Lower lobe of right lung (tissue), 2 donors: ENCODE data around the gene MYO9A. TPM values are rescaled to one million over a fixed set of nuclear protein-coding genes. Genes with fewer than 3 reads are reported as not detected.
"Not testable (repeated sequence)": the region's sequence is repeated elsewhere in the genome, so short reads cannot be mapped to it uniquely, and the experiment has no call there.

Experiments used
- ATAC-seq, 2 donors: fragments of 200-7000 bp; cut with Tn5 transposase; one replicate each; pipeline ENCODE4 v1.9.1; 2020 to 2022; ENCODE audit warnings: mild to moderate bottlenecking in 2 of 2, moderate library complexity in 2 of 2
- DNase-seq: peaks from one replicate; pipeline ENCODE4 v3.0.0-alpha.2; 2020
- H3K27ac ChIP-seq: fragments of 200-600 bp; one replicate; pipeline ENCODE4 v1.8.0; 2022
- H3K27me3 ChIP-seq: fragments of 200-600 bp; one replicate; pipeline ENCODE4 v1.8.0; 2022; ENCODE audit warnings: low read depth
- H3K36me3 ChIP-seq: fragments of 200-600 bp; one replicate; pipeline ENCODE4 v1.8.0; 2022; ENCODE audit warnings: mild to moderate bottlenecking
- H3K4me1 ChIP-seq: fragments of 200-600 bp; one replicate; pipeline ENCODE4 v1.8.0; 2022
- H3K4me3 ChIP-seq: fragments of 200-600 bp; one replicate; pipeline ENCODE4 v1.8.0; 2022; ENCODE audit warnings: mild to moderate bottlenecking
- H3K9me3 ChIP-seq: fragments of 200-600 bp; one replicate; pipeline ENCODE4 v1.8.0; 2022
- intact Hi-C: fragments of 100-400 bp; cut with DNase I; formaldehyde crosslinking; loops from one replicate; pipeline ENCODE4 v1.11.0; 2022
- total RNA-seq: library from RNA; stranded (reverse); fragmentation: NEBNext Ultra II Directional; extraction: Animal tissue kit (Norgen Biotek cat#: 25700); gene quantifications from one replicate; pipeline ENCODE4 v1.2.1, GENCODE V29; 2021
- TF ChIP-seq, protein P1 (sequence below): fragments of 200-600 bp; IDR thresholded peaks from one replicate; pipeline ENCODE4 v1.8.0; 2022; ENCODE audit warnings: antibody characterized with exemption, mild to moderate bottlenecking
- donor health status: DM: no; HTN: yes; CAD: no; lungs with severe emphysema.

MYO9A gene
- total RNA-seq, 1 donor from 2014 or later: 73.8 TPM

DNA sequence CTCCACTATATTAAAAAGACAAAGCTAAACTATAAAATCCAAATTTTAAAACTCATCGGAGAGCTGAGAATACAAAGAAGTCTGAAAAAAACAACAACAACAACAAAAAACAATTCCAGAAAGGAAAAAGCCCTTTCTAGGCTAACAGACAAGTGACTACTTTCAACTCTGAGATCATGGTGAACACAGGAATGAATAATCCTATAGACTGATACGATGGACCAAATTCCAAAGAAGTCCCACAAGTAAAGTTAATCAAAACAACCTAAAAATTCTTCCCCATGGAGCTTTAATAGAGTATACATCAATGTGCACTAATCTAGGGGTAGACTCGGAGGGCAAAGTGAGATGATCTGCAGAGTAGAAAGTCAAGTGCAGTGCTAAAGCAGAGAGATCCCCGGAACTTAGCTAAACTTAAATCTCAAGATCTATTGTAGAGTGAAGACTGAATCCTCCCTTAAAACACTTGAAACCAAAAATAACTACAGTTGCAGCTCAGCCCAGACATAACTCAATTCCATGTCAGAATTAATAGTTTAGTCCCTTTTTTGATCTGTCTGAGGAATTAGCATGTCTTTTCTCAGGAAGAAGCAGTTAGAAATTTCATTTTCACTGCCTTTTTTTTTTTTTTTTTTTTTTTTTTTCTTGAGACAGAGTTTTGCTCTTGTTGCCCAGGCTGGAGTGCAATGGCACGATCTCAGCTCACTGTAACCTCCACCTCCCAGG is 43.5 kb downstream of the MYO9A start:
- no peaks in the 10 kb centered on the region for H3K9me3 ChIP-seq

DNA sequence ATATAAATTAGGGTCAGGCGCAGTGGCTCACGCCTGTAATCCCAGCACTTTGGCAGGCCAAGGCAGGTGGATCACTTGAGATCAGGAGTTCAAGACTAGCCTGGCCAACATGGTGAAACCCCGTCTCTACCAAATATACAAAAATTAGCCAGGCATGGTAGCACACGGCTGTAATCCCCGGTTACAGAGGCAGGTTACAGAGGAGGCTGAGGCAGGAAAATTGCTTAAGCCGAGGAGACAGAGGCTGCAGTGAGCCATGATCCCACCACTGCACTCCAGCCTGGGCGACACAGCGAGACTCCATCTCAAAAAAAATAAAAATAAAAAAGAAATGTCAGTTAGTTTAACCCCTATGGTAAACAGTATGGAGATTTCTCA is 46.5 kb downstream of the MYO9A start:
- intact Hi-C loops, H3K27me3 ChIP-seq, DNase-seq, H3K4me3 ChIP-seq, H3K4me1 ChIP-seq, H3K9me3 ChIP-seq, H3K27ac ChIP-seq, H3K36me3 ChIP-seq, ATAC-seq: not testable (repeated sequence)

More for the DNA sequence above, 43.5 kb downstream of the MYO9A start:
- Histone ChIP-seq H3K27me3 (no peaks in the 10 kb centered on the region), H3K27ac (no peak overlapping the region), H3K4me1 (peaks cover 3% of the 10 kb centered on the region), H3K36me3 (no peaks in the 10 kb centered on the region), H3K4me3 (no peak overlapping the region)
- ATAC-seq (no peak), DNase-seq (no peak)
- TF ChIP-seq, protein P1, sequence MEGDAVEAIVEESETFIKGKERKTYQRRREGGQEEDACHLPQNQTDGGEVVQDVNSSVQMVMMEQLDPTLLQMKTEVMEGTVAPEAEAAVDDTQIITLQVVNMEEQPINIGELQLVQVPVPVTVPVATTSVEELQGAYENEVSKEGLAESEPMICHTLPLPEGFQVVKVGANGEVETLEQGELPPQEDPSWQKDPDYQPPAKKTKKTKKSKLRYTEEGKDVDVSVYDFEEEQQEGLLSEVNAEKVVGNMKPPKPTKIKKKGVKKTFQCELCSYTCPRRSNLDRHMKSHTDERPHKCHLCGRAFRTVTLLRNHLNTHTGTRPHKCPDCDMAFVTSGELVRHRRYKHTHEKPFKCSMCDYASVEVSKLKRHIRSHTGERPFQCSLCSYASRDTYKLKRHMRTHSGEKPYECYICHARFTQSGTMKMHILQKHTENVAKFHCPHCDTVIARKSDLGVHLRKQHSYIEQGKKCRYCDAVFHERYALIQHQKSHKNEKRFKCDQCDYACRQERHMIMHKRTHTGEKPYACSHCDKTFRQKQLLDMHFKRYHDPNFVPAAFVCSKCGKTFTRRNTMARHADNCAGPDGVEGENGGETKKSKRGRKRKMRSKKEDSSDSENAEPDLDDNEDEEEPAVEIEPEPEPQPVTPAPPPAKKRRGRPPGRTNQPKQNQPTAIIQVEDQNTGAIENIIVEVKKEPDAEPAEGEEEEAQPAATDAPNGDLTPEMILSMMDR: no peak
- intact Hi-C loops: no loop called here

DNA sequence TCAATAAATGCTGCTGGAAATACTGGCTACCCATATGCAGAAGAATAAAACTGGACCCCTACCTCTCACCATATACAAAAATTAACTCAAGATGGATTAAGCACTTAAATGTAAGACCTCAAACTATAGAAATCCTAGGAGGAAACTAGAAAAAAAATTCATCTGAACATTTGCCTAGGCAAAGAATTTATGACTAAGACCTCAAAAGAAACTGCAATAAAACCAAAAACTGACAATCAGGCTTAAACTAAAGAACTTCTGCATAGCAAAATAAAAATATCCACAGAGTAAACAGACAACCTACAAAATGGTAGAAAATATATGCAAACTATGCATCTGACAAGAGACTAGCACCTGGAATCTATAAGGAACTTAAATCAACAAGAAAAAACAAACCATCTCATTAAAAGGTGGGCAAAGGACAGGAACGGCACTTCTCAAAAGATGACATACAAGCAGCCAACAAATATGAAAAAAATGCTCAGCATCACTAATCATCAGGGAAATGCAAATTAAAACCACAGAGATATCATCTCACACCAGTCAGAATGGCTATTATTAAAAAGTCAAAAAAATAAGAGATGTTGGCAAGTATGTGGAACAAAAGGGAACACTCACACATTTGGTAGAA is 47.0 kb downstream of the MYO9A start:
- TF ChIP-seq, protein P1: no peak
- Histone ChIP-seq H3K27me3 (no peaks in the 10 kb centered on the region), H3K27ac (no peak overlapping the region), H3K4me1 (peaks cover 10% of the 10 kb centered on the region), H3K36me3 (no peaks in the 10 kb centered on the region), H3K9me3 (no peaks in the 10 kb centered on the region), H3K4me3 (no peak overlapping the region)
- intact Hi-C loops: no loop called here
- ATAC-seq (no peak), DNase-seq (no peak)

DNA sequence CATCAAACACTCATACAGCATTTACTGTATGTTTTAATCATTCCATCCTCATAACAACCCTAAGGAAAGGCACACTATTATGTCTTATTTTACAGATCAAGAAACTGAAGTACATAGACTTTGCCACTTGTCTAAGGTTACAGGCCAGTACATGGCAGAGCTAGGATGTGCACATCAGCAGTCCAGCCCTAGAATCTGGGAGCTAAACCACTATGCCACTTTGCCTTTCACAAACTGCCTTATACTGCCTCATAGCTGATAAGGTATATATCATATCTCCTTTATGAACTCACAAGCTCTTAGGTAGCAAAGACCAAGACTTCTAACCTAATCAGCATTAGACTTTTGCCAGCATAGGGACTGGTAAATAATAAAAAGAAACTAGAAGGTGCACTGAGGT is 49.1 kb downstream of the MYO9A start:
- H3K36me3 ChIP-seq: no peaks in the 10 kb centered on the region
- no peak overlapping the region for H3K27ac ChIP-seq
- ATAC-seq (no peak), DNase-seq (no peak)
- intact Hi-C loops: no loop called here
- H3K9me3 ChIP-seq: no peaks in the 10 kb centered on the region
- H3K4me1 ChIP-seq: peaks cover 6% of the 10 kb centered on the region
- no peaks in the 10 kb centered on the region for H3K27me3 ChIP-seq
- TF ChIP-seq, protein P1: no peak
- H3K4me3 ChIP-seq: no peak overlapping the region

- Histone ChIP-seq H3K27me3 (no peaks in the 10 kb centered on the region), H3K36me3 (no peaks in the 10 kb centered on the region), H3K4me1 (peaks cover 6% of the 10 kb centered on the region), H3K9me3 (no peaks in the 10 kb centered on the region), H3K4me3 (no peak overlapping the region), H3K27ac (no peak overlapping the region)
- DNase-seq (no peak), ATAC-seq (no peak)
- TF ChIP-seq, protein P1: no peak
- intact Hi-C loops: no loop called here
Measured at GRCh38 chr15:72065801-72066200, 52.1 kb downstream of the MYO9A start.

DNA sequence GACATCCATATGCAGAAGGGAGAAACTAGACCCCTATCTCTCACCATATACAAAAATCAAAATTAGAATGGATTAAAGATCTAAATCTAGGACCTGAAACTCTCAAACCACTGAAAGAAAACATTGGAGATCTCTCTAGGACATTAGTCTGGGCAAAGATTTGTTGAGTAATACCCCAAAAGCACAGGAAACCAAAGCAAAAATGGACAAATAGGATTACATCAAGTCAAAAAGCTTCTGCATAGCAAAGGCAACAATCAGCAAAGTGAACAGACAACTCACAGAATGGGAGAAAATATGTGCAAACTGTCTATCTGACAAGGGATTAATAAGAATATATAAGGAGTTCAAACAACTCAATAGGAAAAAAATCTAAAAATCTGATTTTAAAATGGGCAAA is 54.8 kb downstream of the MYO9A start:
- no peaks in the 10 kb centered on the region for H3K4me1 ChIP-seq
- ATAC-seq (no peak), DNase-seq (no peak)
- no peaks in the 10 kb centered on the region for H3K9me3 ChIP-seq
- H3K4me3 ChIP-seq: no peak overlapping the region
- TF ChIP-seq, protein P1: no peak
- H3K27me3 ChIP-seq: no peaks in the 10 kb centered on the region
- no peaks in the 10 kb centered on the region for H3K36me3 ChIP-seq
- intact Hi-C loops: no loop called here
- H3K27ac ChIP-seq: no peak overlapping the region
